Upper lobe of right lung (tissue), 1 donor: ENCODE results near the gene ARRB2. TPM values are rescaled to one million over a fixed set of nuclear protein-coding genes. Genes with fewer than 3 reads are reported as not detected.

Source experiments
- ATAC-seq: fragments of 200-7000 bp; cut with Tn5 transposase; one replicate; pipeline ENCODE4 v1.9.1; 2020; ENCODE audit warnings: mild to moderate bottlenecking, moderate library complexity
- DNase-seq: peaks from one replicate; pipeline ENCODE4 v3.0.0-alpha.2; 2020
- H3K27ac ChIP-seq: fragments of 200-600 bp; one replicate; pipeline ENCODE4 v1.8.0; 2022
- H3K27me3 ChIP-seq: fragments of 200-600 bp; one replicate; pipeline ENCODE4 v1.8.0; 2022; ENCODE audit warnings: mild to moderate bottlenecking
- H3K36me3 ChIP-seq: fragments of 200-600 bp; one replicate; pipeline ENCODE4 v1.8.0; 2022
- H3K4me1 ChIP-seq: fragments of 200-600 bp; one replicate; pipeline ENCODE4 v1.8.0; 2022
- H3K4me3 ChIP-seq: fragments of 200-600 bp; one replicate; pipeline ENCODE4 v1.8.0; 2022; ENCODE audit warnings: mild to moderate bottlenecking
- H3K9me3 ChIP-seq: fragments of 200-600 bp; one replicate; pipeline ENCODE4 v1.8.0; 2022
- intact Hi-C: fragments of 100-400 bp; cut with DNase I; formaldehyde crosslinking; loops from one replicate; pipeline ENCODE4 v1.11.0; 2022
- total RNA-seq: library from RNA; stranded (reverse); fragmentation: NEBNext Ultra II Directional; extraction: Animal tissue kit (Norgen Biotek cat#: 25700); gene quantifications from one replicate; pipeline ENCODE4 v1.2.1, GENCODE V29; 2021
- TF ChIP-seq, protein P1 (sequence below): fragments of 200-600 bp; IDR thresholded peaks from one replicate; pipeline ENCODE4 v1.8.0; 2022; ENCODE audit warnings: antibody characterized with exemption
- donor health status: DM: no; HTN: yes; CAD: no; lungs with severe emphysema.

Gene ARRB2
- total RNA-seq, 1 donor from 2014 or later = 131 TPM

DNA sequence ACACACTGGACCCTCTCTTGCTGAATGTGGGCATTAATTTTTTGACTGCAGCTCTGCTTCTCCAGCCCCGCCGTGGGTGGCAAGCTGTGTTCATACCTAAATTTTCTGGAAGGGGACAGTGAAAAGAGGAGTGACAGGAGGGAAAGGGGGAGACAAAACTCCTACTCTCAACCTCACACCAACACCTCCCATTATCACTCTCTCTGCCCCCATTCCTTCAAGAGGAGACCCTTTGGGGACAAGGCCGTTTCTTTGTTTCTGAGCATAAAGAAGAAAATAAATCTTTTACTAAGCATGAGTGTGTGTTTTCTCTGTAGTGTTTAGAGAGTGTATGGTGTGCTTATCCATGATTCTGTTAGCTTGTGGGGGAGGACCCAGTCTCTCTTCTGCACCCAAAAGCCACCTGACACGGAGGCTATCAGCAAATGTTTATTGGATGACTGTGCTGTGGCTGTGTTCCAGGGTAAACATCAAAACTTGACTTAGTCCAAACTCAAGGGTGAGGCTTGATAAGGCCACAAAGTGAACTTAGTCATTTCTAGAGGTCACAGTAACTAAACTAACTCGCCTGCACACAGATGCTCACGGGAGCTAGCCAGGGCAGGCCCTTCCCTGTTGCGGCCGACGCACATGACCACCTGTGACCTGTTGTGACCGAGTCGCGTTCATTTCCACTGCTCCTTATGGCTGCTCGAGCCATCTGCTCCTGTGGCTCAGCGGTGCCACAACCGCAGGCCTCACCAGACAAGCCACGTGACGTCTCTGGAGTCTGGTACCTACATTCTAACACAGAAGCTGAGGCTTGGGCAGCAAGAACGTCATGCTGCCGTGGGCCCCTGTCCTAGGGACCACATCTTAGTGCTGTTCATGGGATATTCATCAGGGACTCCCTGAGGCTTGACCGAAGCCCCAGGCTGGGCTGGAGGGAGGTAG, 11.0 kb downstream of the ARRB2 start:
- TF ChIP-seq, protein P1, sequence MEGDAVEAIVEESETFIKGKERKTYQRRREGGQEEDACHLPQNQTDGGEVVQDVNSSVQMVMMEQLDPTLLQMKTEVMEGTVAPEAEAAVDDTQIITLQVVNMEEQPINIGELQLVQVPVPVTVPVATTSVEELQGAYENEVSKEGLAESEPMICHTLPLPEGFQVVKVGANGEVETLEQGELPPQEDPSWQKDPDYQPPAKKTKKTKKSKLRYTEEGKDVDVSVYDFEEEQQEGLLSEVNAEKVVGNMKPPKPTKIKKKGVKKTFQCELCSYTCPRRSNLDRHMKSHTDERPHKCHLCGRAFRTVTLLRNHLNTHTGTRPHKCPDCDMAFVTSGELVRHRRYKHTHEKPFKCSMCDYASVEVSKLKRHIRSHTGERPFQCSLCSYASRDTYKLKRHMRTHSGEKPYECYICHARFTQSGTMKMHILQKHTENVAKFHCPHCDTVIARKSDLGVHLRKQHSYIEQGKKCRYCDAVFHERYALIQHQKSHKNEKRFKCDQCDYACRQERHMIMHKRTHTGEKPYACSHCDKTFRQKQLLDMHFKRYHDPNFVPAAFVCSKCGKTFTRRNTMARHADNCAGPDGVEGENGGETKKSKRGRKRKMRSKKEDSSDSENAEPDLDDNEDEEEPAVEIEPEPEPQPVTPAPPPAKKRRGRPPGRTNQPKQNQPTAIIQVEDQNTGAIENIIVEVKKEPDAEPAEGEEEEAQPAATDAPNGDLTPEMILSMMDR = no peak
- peaks cover 33% of the 10 kb centered on the region for H3K36me3 ChIP-seq
- H3K27me3 ChIP-seq = no peaks in the 10 kb centered on the region
- ATAC-seq = peak; percentile 87
- no peaks in the 10 kb centered on the region for H3K9me3 ChIP-seq
- peak; percentile 83 for DNase-seq
- peak overlapping the region; percentile 7 for H3K27ac ChIP-seq
- H3K4me3 ChIP-seq = no peak overlapping the region
- H3K4me1 ChIP-seq = no peaks in the 10 kb centered on the region
- intact Hi-C loops = no loop called here

DNA sequence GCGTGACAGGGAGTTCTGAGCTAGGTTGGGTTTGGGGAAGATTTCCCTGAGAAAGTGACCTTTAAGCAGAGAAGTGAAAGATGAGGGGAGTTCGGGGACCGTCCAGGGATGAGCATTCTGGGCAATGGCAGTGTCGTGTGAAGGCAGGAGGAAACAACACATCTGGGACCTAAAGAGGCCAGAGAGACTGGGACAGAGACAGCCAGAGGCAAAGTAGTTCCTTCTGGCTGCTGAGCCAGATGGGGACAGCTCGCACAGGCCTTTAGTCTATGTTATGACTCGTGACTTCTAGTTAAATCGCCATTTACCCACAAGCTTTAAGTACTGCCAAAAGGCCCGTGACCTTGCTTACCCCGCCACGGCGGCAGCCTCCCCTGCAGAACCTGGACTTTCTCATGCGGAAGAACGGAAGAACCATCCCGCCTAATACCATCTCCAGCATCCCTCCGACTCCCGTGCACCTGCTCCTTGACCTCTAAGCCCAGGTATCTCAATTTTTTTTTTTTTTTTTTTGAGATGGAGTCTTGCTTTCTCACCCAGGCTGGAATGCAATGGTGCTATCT, 12.3 kb downstream of the ARRB2 start:
- H3K27me3 ChIP-seq = no peaks in the 10 kb centered on the region
- no peaks in the 10 kb centered on the region for H3K4me1 ChIP-seq
- intact Hi-C loops = no loop called here
- H3K4me3 ChIP-seq = no peak overlapping the region
- no peak for DNase-seq
- H3K36me3 ChIP-seq = peaks cover 21% of the 10 kb centered on the region
- H3K9me3 ChIP-seq = no peaks in the 10 kb centered on the region
- no peak overlapping the region for H3K27ac ChIP-seq
- ATAC-seq = no peak
- TF ChIP-seq, protein P1 = no peak

DNA sequence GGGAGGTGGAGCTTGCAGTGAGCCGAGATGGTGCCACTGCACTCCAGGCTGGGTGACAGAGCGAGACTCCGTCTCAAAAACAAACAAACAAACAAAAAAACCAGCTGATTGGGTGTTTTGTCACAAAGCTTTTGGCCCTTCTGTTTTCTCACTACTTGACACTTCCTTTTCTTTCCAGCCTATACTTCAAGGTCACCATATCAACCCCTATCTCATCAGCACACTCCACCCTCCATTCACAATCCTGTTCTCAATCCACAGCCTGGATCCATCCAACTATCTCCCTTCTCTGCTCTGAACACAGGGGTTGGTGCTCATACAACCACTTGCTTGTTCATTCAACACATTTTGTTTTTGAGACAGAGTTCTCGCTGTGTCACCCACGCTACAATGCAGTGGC, 14.2 kb downstream of the ARRB2 start:
- Histone ChIP-seq H3K27me3 (no peaks in the 10 kb centered on the region), H3K36me3 (peaks cover 6% of the 10 kb centered on the region), H3K9me3 (no peaks in the 10 kb centered on the region), H3K27ac (no peak overlapping the region), H3K4me3 (no peak overlapping the region), H3K4me1 (no peaks in the 10 kb centered on the region)
- no peak for DNase-seq
- TF ChIP-seq, protein P1 = no peak
- ATAC-seq = no peak
- intact Hi-C loops = no loop called here

DNA sequence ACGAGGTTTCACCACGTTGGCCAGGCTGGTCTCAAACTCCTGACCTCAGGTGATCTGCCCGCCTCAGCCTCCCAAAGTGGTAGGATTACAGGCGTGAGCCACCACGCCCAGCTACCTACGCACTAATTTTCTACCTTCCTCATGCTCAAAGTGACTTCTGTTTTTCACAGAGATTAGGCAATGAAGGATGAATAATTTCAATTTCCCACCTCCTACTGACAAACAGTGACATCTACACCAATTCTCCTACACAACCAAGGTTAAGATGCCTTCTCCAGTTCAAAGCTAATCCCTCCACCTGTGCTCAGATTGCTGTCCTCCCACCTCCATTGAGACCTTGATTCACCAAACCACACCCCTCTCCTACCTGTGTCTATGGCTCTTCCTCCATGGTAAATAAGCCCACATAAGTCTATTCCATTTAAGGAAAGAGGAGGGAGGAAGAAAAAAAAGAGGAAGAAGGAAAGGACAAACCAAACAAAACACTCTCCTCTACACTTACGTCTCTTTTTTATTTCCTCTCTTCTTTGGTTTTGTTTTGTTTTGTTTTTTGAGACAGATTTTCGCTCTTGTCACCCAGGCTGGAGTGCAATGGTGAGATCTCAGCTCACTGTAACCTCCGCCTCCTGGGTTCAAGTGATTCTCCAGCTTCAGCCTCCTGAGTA, 15.3 kb downstream of the ARRB2 start:
- TF ChIP-seq, protein P1 = no peak
- Histone ChIP-seq H3K36me3 (no peaks in the 10 kb centered on the region), H3K27me3 (no peaks in the 10 kb centered on the region), H3K9me3 (no peaks in the 10 kb centered on the region), H3K4me3 (no peak overlapping the region), H3K27ac (peak overlapping the region; percentile 55), H3K4me1 (no peaks in the 10 kb centered on the region)
- intact Hi-C loops = no loop called here
- DNase-seq (no peak), ATAC-seq (peak; percentile 32)

DNA sequence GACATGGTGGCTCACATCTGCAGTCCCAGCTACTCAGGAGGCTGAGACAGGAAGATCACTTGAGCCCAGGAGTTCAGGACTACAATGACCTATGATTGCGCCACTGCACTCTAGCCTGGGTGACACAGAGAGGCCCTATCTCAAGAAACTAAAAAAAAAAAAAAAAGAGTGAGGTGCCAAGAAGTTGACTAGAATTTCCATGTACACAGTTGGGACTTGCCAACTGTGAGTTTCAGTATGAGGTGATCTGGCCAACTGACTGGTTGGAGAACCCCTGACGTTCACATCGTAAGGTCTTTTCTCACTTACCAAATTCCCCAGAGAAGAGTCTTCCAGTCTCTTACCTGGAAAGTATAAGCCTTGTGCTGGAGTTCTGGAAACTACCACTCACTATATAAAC, 17.7 kb downstream of the ARRB2 start:
- no peaks in the 10 kb centered on the region for H3K9me3 ChIP-seq
- TF ChIP-seq, protein P1 = no peak
- H3K36me3 ChIP-seq = peaks cover 5% of the 10 kb centered on the region
- intact Hi-C loops = no loop called here
- no peak overlapping the region for H3K27ac ChIP-seq
- peaks cover 14% of the 10 kb centered on the region for H3K4me1 ChIP-seq
- DNase-seq = no peak
- ATAC-seq = peak; percentile 1
- H3K27me3 ChIP-seq = no peaks in the 10 kb centered on the region
- no peak overlapping the region for H3K4me3 ChIP-seq
